Subcutaneous abdominal adipose tissue (tissue), 5 donors: ENCODE measurements around the gene TTC17.

ENCODE experiments used
- H3K27ac ChIP-seq: one replicate; pipeline ENCODE4 v1.7.0; 2013; ENCODE audit warnings: low read depth, mild to moderate bottlenecking, inconsistent platforms, low read length, moderate library complexity
- H3K27me3 ChIP-seq, 5 donors: one replicate each; pipeline ENCODE4 v1.7.0; 2013; ENCODE audit warnings: low read length in 5 of 5, inconsistent platforms in 1 of 5; ENCODE audit not compliant: control insufficient read depth in 5 of 5, insufficient read depth in 4 of 5
- H3K36me3 ChIP-seq, 5 donors: one replicate each; pipeline ENCODE4 v1.7.0; 2013; ENCODE audit warnings: low read length in 5 of 5; ENCODE audit not compliant: control insufficient read depth in 5 of 5, insufficient read depth in 5 of 5
- H3K4me1 ChIP-seq, 5 donors: one replicate each; pipeline ENCODE4 v1.7.0; 2013; ENCODE audit warnings: low read length in 5 of 5, mild to moderate bottlenecking in 3 of 5, moderate library complexity in 1 of 5; ENCODE audit not compliant: control insufficient read depth in 5 of 5, insufficient read depth in 5 of 5
- H3K4me3 ChIP-seq, 5 donors: one replicate each; pipeline ENCODE4 v1.7.0; 2013; ENCODE audit warnings: low read length in 5 of 5, low read depth in 1 of 5
- H3K9ac ChIP-seq, 5 donors: one replicate each; pipeline ENCODE4 v1.7.0; 2013; ENCODE audit warnings: low read length in 5 of 5, mild to moderate bottlenecking in 4 of 5, moderate library complexity in 3 of 5
- H3K9me3 ChIP-seq, 5 donors: one replicate each; pipeline ENCODE4 v1.7.0; 2013; ENCODE audit warnings: low read length in 5 of 5; ENCODE audit not compliant: control insufficient read depth in 5 of 5
- donor health status: healthy.
- donor health status: healthy.
- donor health status: healthy.
- donor health status: healthy.
- donor health status: healthy.

The TTC17 gene

GRCh38 chr11:43515090-43515489, 156.4 kb downstream of the TTC17 start:
- H3K27me3 ChIP-seq, result peaks cover 0 to 21% (median 8%) of the 10 kb centered on the region in 5 donors
- no peak overlapping the region for H3K27ac ChIP-seq
- H3K36me3 ChIP-seq, result no peaks in the 10 kb centered on the region
- H3K9me3 ChIP-seq, result peaks cover 0 to 5% (median 3%) of the 10 kb centered on the region in 5 donors
- H3K4me1 ChIP-seq, result peaks cover 0 to 2% (median 0%) of the 10 kb centered on the region in 5 donors
- no peak overlapping the region for H3K4me3 ChIP-seq
- H3K9ac ChIP-seq, result no peak overlapping the region

- H3K36me3 ChIP-seq, result no peaks in the 10 kb centered on the region
- H3K9ac ChIP-seq, result no peak overlapping the region
- no peak overlapping the region for H3K27ac ChIP-seq
- peaks cover 0 to 21% (median 8%) of the 10 kb centered on the region in 5 donors for H3K27me3 ChIP-seq
- peaks cover 0 to 11% (median 6%) of the 10 kb centered on the region in 5 donors for H3K9me3 ChIP-seq
- peaks cover 0 to 2% (median 0%) of the 10 kb centered on the region in 5 donors for H3K4me1 ChIP-seq
- no peak overlapping the region for H3K4me3 ChIP-seq
These were observed 157.7 kb downstream of the TTC17 start for GRCh38 chr11:43516316-43516850.

GRCh38 chr11:43517518-43517917, 158.8 kb downstream of the TTC17 start:
- Histone ChIP-seq H3K36me3 (no peaks in the 10 kb centered on the region), H3K4me3 (no peak overlapping the region), H3K4me1 (no peaks in the 10 kb centered on the region), H3K9ac (no peak overlapping the region), H3K27me3 (peaks cover 0 to 21% (median 9%) of the 10 kb centered on the region in 5 donors), H3K9me3 (peaks cover 0 to 21% (median 6%) of the 10 kb centered on the region in 5 donors), H3K27ac (no peak overlapping the region)

GRCh38 chr11:43518408-43519160, 159.9 kb downstream of the TTC17 start:
- Histone ChIP-seq H3K36me3 (no peaks in the 10 kb centered on the region), H3K9me3 (peaks cover 0 to 19% (median 6%) of the 10 kb centered on the region in 5 donors), H3K4me3 (no peak overlapping the region), H3K27me3 (peaks cover 0 to 21% (median 11%) of the 10 kb centered on the region in 5 donors), H3K27ac (no peak overlapping the region), H3K4me1 (no peaks in the 10 kb centered on the region), H3K9ac (no peak overlapping the region)

GRCh38 chr11:43521471-43521870, 162.8 kb downstream of the TTC17 start:
- Histone ChIP-seq H3K36me3 (no peaks in the 10 kb centered on the region), H3K9me3 (peaks cover 0 to 19% (median 6%) of the 10 kb centered on the region in 5 donors), H3K27me3 (peaks cover 0 to 10% (median 7%) of the 10 kb centered on the region in 5 donors), H3K4me3 (no peak overlapping the region), H3K9ac (no peak overlapping the region), H3K4me1 (no peaks in the 10 kb centered on the region), H3K27ac (no peak overlapping the region)

GRCh38 chr11:43523632-43524031, 164.9 kb downstream of the TTC17 start:
- H3K4me1 ChIP-seq, result no peaks in the 10 kb centered on the region
- H3K27ac ChIP-seq, result no peak overlapping the region
- peaks cover 0 to 5% (median 2%) of the 10 kb centered on the region in 5 donors for H3K27me3 ChIP-seq
- H3K9me3 ChIP-seq, result peaks cover 0 to 19% (median 6%) of the 10 kb centered on the region in 5 donors
- no peak overlapping the region for H3K4me3 ChIP-seq
- H3K9ac ChIP-seq, result no peak overlapping the region
- H3K36me3 ChIP-seq, result no peaks in the 10 kb centered on the region

- peaks cover 0 to 8% (median 0%) of the 10 kb centered on the region in 5 donors for H3K27me3 ChIP-seq
- no peaks in the 10 kb centered on the region for H3K9me3 ChIP-seq
- H3K4me3 ChIP-seq, result no peak overlapping the region
- H3K36me3 ChIP-seq, result no peaks in the 10 kb centered on the region
- H3K4me1 ChIP-seq, result no peaks in the 10 kb centered on the region
- H3K9ac ChIP-seq, result no peak overlapping the region
- no peak overlapping the region for H3K27ac ChIP-seq
These were observed 173.3 kb downstream of the TTC17 start for GRCh38 chr11:43532041-43532440.

GRCh38 chr11:43537833-43538615, 179.3 kb downstream of the TTC17 start:
- H3K9me3 ChIP-seq, result peaks cover 0 to 13% (median 4%) of the 10 kb centered on the region in 5 donors
- H3K27me3 ChIP-seq, result peaks cover 5 to 19% (median 15%) of the 10 kb centered on the region in 5 donors
- H3K4me1 ChIP-seq, result no peaks in the 10 kb centered on the region
- H3K9ac ChIP-seq, result no peak overlapping the region
- H3K27ac ChIP-seq, result no peak overlapping the region
- H3K4me3 ChIP-seq, result no peak overlapping the region
- no peaks in the 10 kb centered on the region for H3K36me3 ChIP-seq

- H3K27me3 ChIP-seq, result peaks cover 9 to 28% (median 18%) of the 10 kb centered on the region in 5 donors
- no peak overlapping the region for H3K4me3 ChIP-seq
- H3K9me3 ChIP-seq, result peaks cover 0 to 18% (median 4%) of the 10 kb centered on the region in 5 donors
- H3K4me1 ChIP-seq, result peaks cover 0 to under 1% (median 0%) of the 10 kb centered on the region in 5 donors
- no peak overlapping the region for H3K9ac ChIP-seq
- no peaks in the 10 kb centered on the region for H3K36me3 ChIP-seq
- H3K27ac ChIP-seq, result no peak overlapping the region
These were observed 183.3 kb downstream of the TTC17 start for GRCh38 chr11:43541993-43542392.
